B cell (primary cell): ENCODE results near the gene CD55. TPM values are rescaled to one million over a fixed set of nuclear protein-coding genes. Genes with fewer than 3 reads are reported as not detected.

Source experiments
- ATAC-seq: fragments of 200-7000 bp; cut with Tn5 transposase; one replicate; pipeline ENCODE4 v1.10.0; 2021; ENCODE audit warnings: low read depth, mild to moderate bottlenecking, moderate number of reproducible peaks, moderate library complexity
- CTCF ChIA-PET: fragments of 350-600 bp; sonication (Branson Sonifier 250); formaldehyde crosslinking; loops from one replicate; lab custom pipeline; 2021; ENCODE audit warnings: antibody characterized with exemption, inconsistent platforms; lab: Charles Lee
- POLR2A ChIA-PET: fragments of 350-600 bp; sonication (Branson Sonifier 250); formaldehyde crosslinking; loops from one replicate; lab custom pipeline; 2021; ENCODE audit warnings: antibody characterized with exemption; lab: Charles Lee
- DNase-seq: peaks from one replicate; pipeline ENCODE4 v3.0.0; 2013
- H2AFZ ChIP-seq: 2 replicates; pipeline ENCODE4 v1.6.1; 2012; ENCODE audit warnings: mild to moderate bottlenecking, low read depth, low read length; ENCODE audit not compliant: insufficient read depth, poor library complexity, severe bottlenecking
- H3K27ac ChIP-seq, 2 donors: 1 replicate in 1 of 2; 2 replicates in 1 of 2; pipeline ENCODE4 v1.5.1; 2012 to 2013; ENCODE audit warnings: low read length in 2 of 2, mild to moderate bottlenecking in 2 of 2, moderate library complexity in 1 of 2
- H3K27me3 ChIP-seq, 4 experiments: fragments of 200-600 bp in 1 of 4; sonication (generic) in 1 of 4; replicated peaks in 1 of 4; 1 replicate in 2 of 4; 2 replicates in 2 of 4; pipeline versions ENCODE4 v1.6.1 to v1.7.0; 2013 to 2016; ENCODE audit warnings: low read length in 3 of 4, mild to moderate bottlenecking in 2 of 4, mixed read lengths in 1 of 4, moderate library complexity in 1 of 4; ENCODE audit not compliant: insufficient read depth in 4 of 4, control insufficient read depth in 3 of 4; ENCODE audit errors: control extremely low read depth in 1 of 4
- H3K36me3 ChIP-seq, 2 experiments: replicated peaks in 1 of 2; 1 replicate in 1 of 2; 2 replicates in 1 of 2; pipeline versions ENCODE4 v1.6.1 to v1.7.1; 2013; ENCODE audit warnings: low read length in 1 of 2; ENCODE audit not compliant: insufficient read depth in 2 of 2, control insufficient read depth in 1 of 2; ENCODE audit errors: control extremely low read depth in 1 of 2, extremely low read depth in 1 of 2
- H3K4me1 ChIP-seq, 2 donors: fragments of 200-600 bp in 1 of 2; sonication (generic) in 1 of 2; 1 replicate in 1 of 2; 2 replicates in 1 of 2; pipeline versions ENCODE4 v1.5.1 to v1.6.1; 2013 to 2017; ENCODE audit warnings: low read length in 2 of 2; ENCODE audit not compliant: control insufficient read depth in 2 of 2, insufficient read depth in 2 of 2
- H3K4me2 ChIP-seq: replicated peaks from 2 replicates; pipeline ENCODE3; 2012; ENCODE audit warnings: mild to moderate bottlenecking, low read depth, low read length; ENCODE audit not compliant: poor library complexity, severe bottlenecking
- H3K4me3 ChIP-seq, 5 experiments: fragments of 200-600 bp in 1 of 5; sonication (generic) in 1 of 5; 1 replicate in 3 of 5; 2 replicates in 2 of 5; pipeline versions ENCODE4 v1.5.1 to v1.7.0; 2011 to 2016; ENCODE audit warnings: low read length in 4 of 5, mild to moderate bottlenecking in 4 of 5, low read depth in 2 of 5, control low read depth in 1 of 5, moderate library complexity in 1 of 5; ENCODE audit not compliant: insufficient read depth in 1 of 5; ENCODE audit errors: control extremely low read depth in 1 of 5, extremely low read depth in 1 of 5
- H3K79me2 ChIP-seq: fragments of 200-600 bp; sonication (generic); one replicate; pipeline ENCODE4 v1.6.0; 2016; ENCODE audit warnings: low read length; ENCODE audit not compliant: control insufficient read depth, insufficient read depth
- H3K9ac ChIP-seq: fragments of 200-600 bp; sonication (generic); 2 replicates; pipeline ENCODE4 v1.6.1; 2017; ENCODE audit warnings: mild to moderate bottlenecking, low read length, moderate library complexity
- H3K9me3 ChIP-seq, 3 donors: one replicate each; pipeline versions ENCODE4 v1.6.1 to v1.7.1; 2013; ENCODE audit warnings: low read length in 2 of 3; ENCODE audit not compliant: control insufficient read depth in 2 of 3, insufficient read depth in 1 of 3; ENCODE audit errors: control extremely low read depth in 1 of 3
- H4K20me1 ChIP-seq: 2 replicates; pipeline ENCODE4 v1.6.0; 2012; ENCODE audit warnings: mild to moderate bottlenecking, low read length; ENCODE audit not compliant: insufficient read depth, control insufficient read depth, poor library complexity, severe bottlenecking
- H3K27ac Mint-ChIP-seq: one replicate; pipeline ENCODE4 v1.8.0; 2021; ENCODE audit warnings: mixed read lengths
- H3K27me3 Mint-ChIP-seq: one replicate; pipeline ENCODE4 v1.8.0; 2021; ENCODE audit warnings: mixed read lengths
- H3K4me1 Mint-ChIP-seq: one replicate; pipeline ENCODE4 v1.8.0; 2021; ENCODE audit warnings: mixed read lengths
- H3K4me3 Mint-ChIP-seq: one replicate; pipeline ENCODE4 v1.8.0; 2021; ENCODE audit warnings: mixed read lengths
- H3K9me3 Mint-ChIP-seq: one replicate; pipeline ENCODE4 v1.8.0; 2022; ENCODE audit warnings: mixed read lengths; ENCODE audit not compliant: insufficient read depth
- EZH2 ChIP-seq: IDR thresholded peaks from 2 replicates; pipeline ENCODE4 v1.6.1; 2012; ENCODE audit warnings: borderline replicate concordance, low read depth, mild to moderate bottlenecking, moderate library complexity, low read length; ENCODE audit not compliant: insufficient read depth, poor library complexity, severe bottlenecking
- WGBS: methylation state at CpG from one replicate; pipeline ENCODE4 v1.1.5; 2013; ENCODE audit warnings: missing lambda C conversion rate; ENCODE audit not compliant: insufficient coverage; 5-methylcytosine and 5-hydroxymethylcytosine counted together
- intact Hi-C: fragments of 100-400 bp; cut with micrococcal nuclease; formaldehyde crosslinking; loops from one replicate; pipeline ENCODE4 v1.10.0; 2022
- polyA plus RNA-seq: library from polyadenylated mRNA; depleted of rRNA; stranded (reverse); fragments of >200 nt; gene quantifications from 2 replicates; pipeline ENCODE4 v1.2.3, GENCODE V29; 2012
- total RNA-seq, 2 donors: library from RNA; stranded (reverse); fragments of 120-200 nt in 1 of 2; gene quantifications; 1 replicate in 1 of 2; 2 replicates in 1 of 2; pipeline versions ENCODE4 v1.2.3 to v1.2.4, GENCODE V29; 2013 to 2022
- TF ChIP-seq, protein P1 (sequence below): fragments of 200-600 bp; IDR thresholded peaks from one replicate; pipeline ENCODE4 v1.8.0; 2022; ENCODE audit warnings: antibody characterized with exemption, mild to moderate bottlenecking

CD55 gene
- total and polyA plus RNA-seq, 2 donors (not counting 1 experiment from before 2014, with no cell fraction given), result 98.3 to 239 TPM

DNA sequence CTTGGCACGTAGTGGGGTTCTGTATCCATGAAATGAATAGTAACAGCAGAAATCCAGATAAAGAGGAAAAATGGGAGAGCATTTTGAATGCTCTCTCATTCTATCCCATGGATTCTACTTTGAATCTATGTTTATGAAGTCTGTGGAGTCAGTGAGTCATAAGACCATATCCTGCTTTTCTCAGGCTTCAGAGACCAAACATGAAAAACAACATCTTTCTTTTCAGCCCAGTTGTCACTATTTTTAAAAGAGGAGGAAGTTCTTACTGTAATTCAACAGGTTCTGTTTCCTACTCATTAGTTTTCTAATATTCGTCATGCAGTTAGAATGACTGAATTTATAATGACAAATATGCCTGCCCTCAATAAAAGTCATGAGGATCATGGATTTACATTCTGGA is 39.4 kb upstream of the CD55 start:
- H3K9ac ChIP-seq, result peak overlapping the region; percentile 27
- no peak for TF ChIP-seq EZH2
- TF ChIP-seq, protein P1, sequence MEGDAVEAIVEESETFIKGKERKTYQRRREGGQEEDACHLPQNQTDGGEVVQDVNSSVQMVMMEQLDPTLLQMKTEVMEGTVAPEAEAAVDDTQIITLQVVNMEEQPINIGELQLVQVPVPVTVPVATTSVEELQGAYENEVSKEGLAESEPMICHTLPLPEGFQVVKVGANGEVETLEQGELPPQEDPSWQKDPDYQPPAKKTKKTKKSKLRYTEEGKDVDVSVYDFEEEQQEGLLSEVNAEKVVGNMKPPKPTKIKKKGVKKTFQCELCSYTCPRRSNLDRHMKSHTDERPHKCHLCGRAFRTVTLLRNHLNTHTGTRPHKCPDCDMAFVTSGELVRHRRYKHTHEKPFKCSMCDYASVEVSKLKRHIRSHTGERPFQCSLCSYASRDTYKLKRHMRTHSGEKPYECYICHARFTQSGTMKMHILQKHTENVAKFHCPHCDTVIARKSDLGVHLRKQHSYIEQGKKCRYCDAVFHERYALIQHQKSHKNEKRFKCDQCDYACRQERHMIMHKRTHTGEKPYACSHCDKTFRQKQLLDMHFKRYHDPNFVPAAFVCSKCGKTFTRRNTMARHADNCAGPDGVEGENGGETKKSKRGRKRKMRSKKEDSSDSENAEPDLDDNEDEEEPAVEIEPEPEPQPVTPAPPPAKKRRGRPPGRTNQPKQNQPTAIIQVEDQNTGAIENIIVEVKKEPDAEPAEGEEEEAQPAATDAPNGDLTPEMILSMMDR, result no peak
- H3K4me1 ChIP-seq, result peaks cover 38 to 40% of the 10 kb centered on the region in 2 donors
- H3K79me2 ChIP-seq, result no peaks in the 10 kb centered on the region
- peak overlapping the region; percentile 57 for H3K4me2 ChIP-seq
- H2AFZ ChIP-seq, result peak overlapping the region; percentile 24
- Mint-ChIP-seq H3K4me3 (peak overlapping the region; percentile 66), H3K27me3 (peaks cover under 1% of the 10 kb centered on the region), H3K9me3 (no peaks in the 10 kb centered on the region), H3K27ac (peak overlapping the region; percentile 48), H3K4me1 (peaks cover 47% of the 10 kb centered on the region)
- H3K27me3 ChIP-seq, result no peaks in the 10 kb centered on the region
- CTCF ChIA-PET, result no interaction called here
- intact Hi-C loops, result loop anchor here (2.0 kb wide), 1 partner anchor 13 kb away; no protein-coding TSS in a partner anchor
- H4K20me1 ChIP-seq, result no peaks in the 10 kb centered on the region
- DNase-seq (no peak), ATAC-seq (peak; percentile 28)
- no peaks in the 10 kb centered on the region for H3K36me3 ChIP-seq
- H3K9me3 ChIP-seq, result no peaks in the 10 kb centered on the region
- peak overlapping the region in 1 of 5 experiments; percentile 28 for H3K4me3 ChIP-seq
- POLR2A ChIA-PET, result no interaction called here
- no CpG with 5 or more reads among the region's 2 CpGs for WGBS
- H3K27ac ChIP-seq, result peak overlapping the region; percentile 28 to 50

DNA sequence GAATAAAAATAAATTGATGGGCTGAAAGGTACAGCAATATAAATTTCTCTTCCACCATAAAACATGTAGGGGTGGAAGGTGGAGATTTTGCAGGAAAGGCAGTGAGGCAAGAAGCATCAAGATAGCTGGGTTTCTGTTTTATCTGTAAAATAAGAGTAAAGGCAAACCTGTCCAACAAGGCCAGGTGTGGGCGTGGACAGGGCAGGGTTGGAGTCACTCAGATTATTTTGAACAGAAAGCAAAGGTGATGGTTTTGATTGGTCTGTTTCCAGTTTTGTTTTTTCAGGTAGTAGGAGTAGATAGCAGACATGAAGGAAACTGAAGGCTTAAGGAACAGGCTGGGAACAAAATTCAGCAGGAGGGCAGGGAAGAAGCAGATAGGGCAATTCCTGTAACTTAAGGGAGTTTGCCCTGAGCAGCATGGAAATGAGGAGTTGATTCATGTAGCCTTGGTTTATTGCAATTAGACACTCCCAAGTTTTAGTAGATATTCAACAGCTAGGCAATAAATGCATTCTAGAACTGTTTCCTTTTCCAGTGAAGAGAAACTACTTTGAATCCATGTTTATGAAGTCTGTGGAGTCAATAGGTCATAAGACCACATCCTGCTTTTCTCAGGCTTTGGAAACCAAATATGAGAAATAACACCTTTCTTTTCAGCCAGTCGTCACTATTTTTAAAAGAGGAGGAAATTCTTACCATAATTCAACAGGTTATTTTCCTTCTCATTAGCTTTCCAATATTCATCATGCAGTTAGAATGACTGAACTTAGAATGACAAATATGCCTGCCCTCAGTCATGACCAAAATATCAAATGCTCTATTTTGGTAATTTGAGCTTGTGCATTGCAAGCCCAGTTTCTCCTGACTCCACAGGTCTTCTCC is 38.7 kb upstream of the CD55 start:
- H3K36me3 ChIP-seq, result no peaks in the 10 kb centered on the region
- peak overlapping the region in 1 of 5 experiments; percentile 28 for H3K4me3 ChIP-seq
- Mint-ChIP-seq H3K9me3 (no peaks in the 10 kb centered on the region), H3K27ac (peak overlapping the region; percentile 48), H3K4me3 (peak overlapping the region; percentile 66), H3K27me3 (peaks cover 3% of the 10 kb centered on the region), H3K4me1 (peaks cover 42% of the 10 kb centered on the region)
- no peak for DNase-seq
- no peak for TF ChIP-seq EZH2
- TF ChIP-seq, protein P1, result no peak
- peaks cover 33 to 34% of the 10 kb centered on the region in 2 donors for H3K4me1 ChIP-seq
- 100% methylated on average over 1 of the region's 2 CpGs for WGBS
- POLR2A ChIA-PET, result no interaction called here
- peak overlapping the region; percentile 9 to 50 for H3K27ac ChIP-seq
- H4K20me1 ChIP-seq, result no peaks in the 10 kb centered on the region
- H3K27me3 ChIP-seq, result no peaks in the 10 kb centered on the region
- intact Hi-C loops, result loop anchor here (2.0 kb wide), 1 partner anchor 14 kb away; no protein-coding TSS in a partner anchor
- CTCF ChIA-PET, result no interaction called here
- H2AFZ ChIP-seq, result peak overlapping the region; percentile 24
- peak overlapping the region; percentile 27 for H3K9ac ChIP-seq
- H3K9me3 ChIP-seq, result no peaks in the 10 kb centered on the region
- H3K4me2 ChIP-seq, result peak overlapping the region; percentile 57
- no peak for ATAC-seq
- H3K79me2 ChIP-seq, result no peaks in the 10 kb centered on the region
